Activated CD8-positive, alpha-beta memory T cell treated with anti-CD3 and anti-CD28 coated beads for 1 hour (primary cell): ENCODE measurements around the gene PPP4R4.

Source experiments
- DNase-seq, 2 donors: peaks; one replicate each; pipeline ENCODE4 v3.0.0-alpha.2; 2020; ENCODE audit warnings: low read depth in 1 of 2; ENCODE audit errors: extremely low read depth in 1 of 2

The PPP4R4 gene

GRCh38 chr14:94173885-94174603 lies at the start of gene PPP4R4:
PPP4R4 (plus strand) TSS chr14:94174322; CDS start chr14:94174466, 144 bp downstream.
- DNase-seq: peak; percentile 66 to 74

GRCh38 chr14:94124582-94125377 lies 49.3 kb upstream of the PPP4R4 start:
- no peak for DNase-seq

GRCh38 chr14:94125659-94126418 lies 48.3 kb upstream of the PPP4R4 start:
- no peak for DNase-seq

- DNase-seq: no peak
Observed at GRCh38 chr14:94126419-94126677, 47.8 kb upstream of the PPP4R4 start.

GRCh38 chr14:94126800-94127199 lies 47.3 kb upstream of the PPP4R4 start:
- DNase-seq: no peak

- no peak for DNase-seq
Observed at GRCh38 chr14:94127330-94127729, 46.8 kb upstream of the PPP4R4 start.

GRCh38 chr14:94128216-94128839 lies 45.8 kb upstream of the PPP4R4 start:
- no peak for DNase-seq

GRCh38 chr14:94129111-94129757 lies 44.9 kb upstream of the PPP4R4 start, which contains the start of gene IFI27L2:
IFI27L2 (minus strand) TSS chr14:94129604; CDS start chr14:94129564, 40 bp downstream.
- peak in 1 of 2 donors; percentile 47 for DNase-seq

GRCh38 chr14:94129758-94130414 lies 44.2 kb upstream of the PPP4R4 start:
- no peak for DNase-seq

- DNase-seq: no peak
Observed at GRCh38 chr14:94132285-94132887, 41.7 kb upstream of the PPP4R4 start.

GRCh38 chr14:94135476-94135875 lies 38.6 kb upstream of the PPP4R4 start:
- no peak for DNase-seq

- DNase-seq: peak; percentile 58 to 74
Observed at GRCh38 chr14:94136575-94137331, 37.4 kb upstream of the PPP4R4 start.

GRCh38 chr14:94138251-94138650 lies 35.9 kb upstream of the PPP4R4 start:
- no peak for DNase-seq

GRCh38 chr14:94139006-94139405 lies 35.1 kb upstream of the PPP4R4 start:
- no peak for DNase-seq

GRCh38 chr14:94139421-94139820 lies 34.7 kb upstream of the PPP4R4 start:
- no peak for DNase-seq

- no peak for DNase-seq
Observed at GRCh38 chr14:94142247-94142646, 31.9 kb upstream of the PPP4R4 start.

GRCh38 chr14:94142836-94143235 lies 31.3 kb upstream of the PPP4R4 start:
- no peak for DNase-seq

GRCh38 chr14:94143239-94143638 lies 30.9 kb upstream of the PPP4R4 start:
- DNase-seq: no peak

GRCh38 chr14:94143711-94144110 lies 30.4 kb upstream of the PPP4R4 start:
- no peak for DNase-seq
